ENCODE results near the gene VWCE.
"Not testable (repeated sequence)": the region's sequence is repeated elsewhere in the genome, so short reads cannot be mapped to it uniquely, and the experiment has no call there.

The VWCE gene

GRCh38 chr11:61250796-61251765, 44.0 kb downstream of the VWCE start:
- DNase-seq: not testable (repeated sequence)

GRCh38 chr11:61249201-61249600, 45.9 kb downstream of the VWCE start:
- not testable (repeated sequence) for DNase-seq

- DNase-seq: not testable (repeated sequence)
Observed at GRCh38 chr11:61248071-61248470, 47.0 kb downstream of the VWCE start.

- DNase-seq: not testable (repeated sequence)
Observed at GRCh38 chr11:61245284-61245964, 49.7 kb downstream of the VWCE start.

GRCh38 chr11:61241526-61241925, 53.6 kb downstream of the VWCE start:
- not testable (repeated sequence) for DNase-seq

- DNase-seq: not testable (repeated sequence)
Observed at GRCh38 chr11:61240875-61241274, 54.2 kb downstream of the VWCE start, which contains the start of gene PGA5. PGA5 (plus strand) TSS chr11:61241175; CDS start chr11:61241227, 52 bp downstream.

- DNase-seq: not testable (repeated sequence)
Observed at GRCh38 chr11:61240288-61240687, 54.8 kb downstream of the VWCE start.

GRCh38 chr11:61237130-61237529, 58.0 kb downstream of the VWCE start:
- DNase-seq: not testable (repeated sequence)

GRCh38 chr11:61232548-61233145, 62.5 kb downstream of the VWCE start:
- DNase-seq: not testable (repeated sequence)

GRCh38 chr11:61231585-61231984, 63.5 kb downstream of the VWCE start:
- not testable (repeated sequence) for DNase-seq

GRCh38 chr11:61231033-61231432, 64.1 kb downstream of the VWCE start:
- not testable (repeated sequence) for DNase-seq

- DNase-seq: not testable (repeated sequence)
Observed at GRCh38 chr11:61229458-61229857, 65.7 kb downstream of the VWCE start.

- not testable (repeated sequence) for DNase-seq
Observed at GRCh38 chr11:61226457-61227137, 68.5 kb downstream of the VWCE start.

GRCh38 chr11:61222692-61223091, 72.4 kb downstream of the VWCE start:
- not testable (repeated sequence) for DNase-seq

GRCh38 chr11:61222047-61222446, 73.1 kb downstream of the VWCE start, which contains the start of gene PGA4:
PGA4 (plus strand) TSS chr11:61222347; CDS start chr11:61222401, 54 bp downstream.
- DNase-seq: not testable (repeated sequence)

GRCh38 chr11:61219016-61219415, 76.1 kb downstream of the VWCE start:
- not testable (repeated sequence) for DNase-seq

GRCh38 chr11:61218306-61218705, 76.8 kb downstream of the VWCE start:
- DNase-seq: not testable (repeated sequence)

GRCh38 chr11:61213711-61214324, 81.3 kb downstream of the VWCE start:
- not testable (repeated sequence) for DNase-seq

- not testable (repeated sequence) for DNase-seq
Observed at GRCh38 chr11:61212202-61212601, 82.9 kb downstream of the VWCE start.

GRCh38 chr11:61211327-61211952, 83.7 kb downstream of the VWCE start:
- not testable (repeated sequence) for DNase-seq

- DNase-seq: not testable (repeated sequence)
Observed at GRCh38 chr11:61210629-61211028, 84.5 kb downstream of the VWCE start.

Measured in NCI-H510A treated with DMSO at 0.1 percent for 48 hours (cell line).